HEK293 (cell line): Measurements from ENCODE around the gene MAP3K4.

ENCODE experiments used
- SETDB1 ChIP-seq: IDR thresholded peaks from one replicate; pipeline ENCODE4 v1.6.1; 2017; ENCODE audit warnings: mild to moderate bottlenecking, low read length, moderate library complexity, mixed read lengths; ENCODE audit not compliant: insufficient read length
- YY2 ChIP-seq: fragments of 450-650 bp; formaldehyde crosslinking; IDR thresholded peaks from 2 replicates; pipeline ENCODE4 v1.5.1; 2016; ENCODE audit warnings: missing biosample characterization, missing genetic modification characterization
- ZNF114 ChIP-seq: fragments of 450-650 bp; formaldehyde crosslinking; IDR thresholded peaks from 2 replicates; pipeline ENCODE4 v1.5.0; 2017; ENCODE audit warnings: missing biosample characterization, missing genetic modification characterization
- ZNF354C ChIP-seq: fragments of 450-650 bp; formaldehyde crosslinking; IDR thresholded peaks from 2 replicates; pipeline ENCODE4 v1.5.1; 2016; ENCODE audit warnings: missing biosample characterization, missing genetic modification characterization, low read depth, borderline replicate concordance
- ZNF549 ChIP-seq: fragments of 450-650 bp; IDR thresholded peaks from 2 replicates; pipeline ENCODE4 v1.5.1; 2018; ENCODE audit warnings: missing biosample characterization, missing genetic modification characterization, mild to moderate bottlenecking, inconsistent platforms, moderate library complexity
- TF ChIP-seq, protein P1 (sequence below): fragments of 450-650 bp; formaldehyde crosslinking; IDR thresholded peaks from 2 replicates; pipeline ENCODE4 v1.5.1; 2016; ENCODE audit warnings: missing biosample characterization, missing genetic modification characterization

DNA sequence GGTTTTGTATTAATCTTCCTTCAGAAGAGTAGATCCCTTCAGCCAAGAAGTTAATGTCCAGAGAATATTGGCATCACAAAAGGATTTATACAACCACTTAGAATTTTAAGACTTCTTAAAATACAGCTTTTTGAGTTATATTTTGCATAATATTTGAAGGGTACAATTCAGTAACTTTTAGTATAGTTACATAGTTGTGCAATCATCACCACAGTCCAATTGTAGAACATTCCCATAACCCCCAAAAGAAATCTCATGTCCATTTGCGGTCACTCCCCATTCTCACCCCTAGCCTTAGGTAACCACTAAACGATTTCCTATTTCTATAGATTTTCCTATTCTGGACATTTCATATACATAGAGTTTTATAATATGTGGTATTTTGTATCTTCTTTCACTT is 126.4 kb downstream of the MAP3K4 start:
- no peak for TF ChIP-seq SETDB1
- no peak for TF ChIP-seq ZNF354C (tag by site-specific recombination)
- TF ChIP-seq, protein P1, sequence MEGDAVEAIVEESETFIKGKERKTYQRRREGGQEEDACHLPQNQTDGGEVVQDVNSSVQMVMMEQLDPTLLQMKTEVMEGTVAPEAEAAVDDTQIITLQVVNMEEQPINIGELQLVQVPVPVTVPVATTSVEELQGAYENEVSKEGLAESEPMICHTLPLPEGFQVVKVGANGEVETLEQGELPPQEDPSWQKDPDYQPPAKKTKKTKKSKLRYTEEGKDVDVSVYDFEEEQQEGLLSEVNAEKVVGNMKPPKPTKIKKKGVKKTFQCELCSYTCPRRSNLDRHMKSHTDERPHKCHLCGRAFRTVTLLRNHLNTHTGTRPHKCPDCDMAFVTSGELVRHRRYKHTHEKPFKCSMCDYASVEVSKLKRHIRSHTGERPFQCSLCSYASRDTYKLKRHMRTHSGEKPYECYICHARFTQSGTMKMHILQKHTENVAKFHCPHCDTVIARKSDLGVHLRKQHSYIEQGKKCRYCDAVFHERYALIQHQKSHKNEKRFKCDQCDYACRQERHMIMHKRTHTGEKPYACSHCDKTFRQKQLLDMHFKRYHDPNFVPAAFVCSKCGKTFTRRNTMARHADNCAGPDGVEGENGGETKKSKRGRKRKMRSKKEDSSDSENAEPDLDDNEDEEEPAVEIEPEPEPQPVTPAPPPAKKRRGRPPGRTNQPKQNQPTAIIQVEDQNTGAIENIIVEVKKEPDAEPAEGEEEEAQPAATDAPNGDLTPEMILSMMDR (tag by site-specific recombination): no peak
- TF ChIP-seq ZNF114 (tag by site-specific recombination): no peak
- no peak for TF ChIP-seq ZNF549 (tag by site-specific recombination)
- no peak for TF ChIP-seq YY2
